GM23248 (cell line): Measurements from ENCODE around the gene TMEM14A.

Experiments
- EZH2 ChIP-seq: fragments of 200-600 bp; sonication (generic); IDR thresholded peaks from 2 replicates; pipeline ENCODE4 v1.6.1; 2018; ENCODE audit warnings: antibody characterized with exemption, mild to moderate bottlenecking; ENCODE audit not compliant: insufficient read depth, poor library complexity, severe bottlenecking
- EZH2phosphoT487 ChIP-seq: fragments of 200-600 bp; sonication (generic); IDR thresholded peaks from 2 replicates; pipeline ENCODE4 v1.6.1; 2018; ENCODE audit warnings: antibody characterized with exemption, moderate library complexity, mild to moderate bottlenecking, low read depth; ENCODE audit not compliant: insufficient read depth

- TF ChIP-seq EZH2 (no peak), EZH2phosphoT487 (no peak)
Measured at GRCh38 chr6:52635049-52635577, 35.8 kb upstream of the TMEM14A start.
